Fibroblast of skin of left quadriceps (primary cell): ENCODE measurements around the gene PLAAT5.
"Not testable (repeated sequence)": the region's sequence is repeated elsewhere in the genome, so short reads cannot be mapped to it uniquely, and the experiment has no call there.

Experiments
- DNase-seq, 2 experiments: peaks; one replicate each; pipeline ENCODE4 v3.0.0-alpha.2; 2013; ENCODE audit warnings: low read depth in 2 of 2

Gene PLAAT5, protein sequence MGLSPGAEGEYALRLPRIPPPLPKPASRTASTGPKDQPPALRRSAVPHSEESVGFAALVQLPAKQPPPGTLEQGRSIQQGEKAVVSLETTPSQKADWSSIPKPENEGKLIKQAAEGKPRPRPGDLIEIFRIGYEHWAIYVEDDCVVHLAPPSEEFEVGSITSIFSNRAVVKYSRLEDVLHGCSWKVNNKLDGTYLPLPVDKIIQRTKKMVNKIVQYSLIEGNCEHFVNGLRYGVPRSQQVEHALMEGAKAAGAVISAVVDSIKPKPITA

GRCh38 chr11:63490551-63491239 is at the start of gene PLAAT5:
TSS of gene PLAAT5 (minus strand) at chr11:63491167. CDS start at chr11:63491034, 133 bp downstream.
- no peak for DNase-seq

- peak in 1 of 2 experiments; percentile 8 for DNase-seq
These were observed 46.5 kb upstream of the PLAAT5 start for GRCh38 chr11:63537293-63538101.

GRCh38 chr11:63536669-63537292 is 45.8 kb upstream of the PLAAT5 start, which contains the start of gene PLAAT4:
TSS of gene PLAAT4 (plus strand) at chr11:63536808. CDS start at chr11:63536869, 61 bp downstream.
- DNase-seq = peak in 1 of 2 experiments; percentile 9

DNA sequence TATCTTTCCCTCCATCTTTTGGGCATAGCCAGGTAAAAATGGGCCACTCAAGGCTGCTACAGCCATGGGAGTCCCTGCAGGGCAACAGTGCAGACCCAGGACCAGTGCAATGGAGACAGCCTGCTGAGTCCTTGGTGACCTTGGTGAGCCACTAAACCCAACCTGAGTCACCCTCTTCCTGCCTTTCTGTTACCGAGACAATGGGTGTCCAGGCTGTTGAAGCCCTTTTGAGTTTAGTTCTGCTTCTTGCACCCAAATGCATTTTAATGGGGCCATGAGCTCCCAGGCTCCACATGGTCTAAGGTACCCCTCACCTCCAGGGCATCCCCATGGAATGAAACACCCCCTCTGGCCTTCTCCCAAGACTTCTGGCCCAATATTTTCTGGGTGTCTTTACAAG is 44.8 kb upstream of the PLAAT5 start:
- no peak for DNase-seq

DNA sequence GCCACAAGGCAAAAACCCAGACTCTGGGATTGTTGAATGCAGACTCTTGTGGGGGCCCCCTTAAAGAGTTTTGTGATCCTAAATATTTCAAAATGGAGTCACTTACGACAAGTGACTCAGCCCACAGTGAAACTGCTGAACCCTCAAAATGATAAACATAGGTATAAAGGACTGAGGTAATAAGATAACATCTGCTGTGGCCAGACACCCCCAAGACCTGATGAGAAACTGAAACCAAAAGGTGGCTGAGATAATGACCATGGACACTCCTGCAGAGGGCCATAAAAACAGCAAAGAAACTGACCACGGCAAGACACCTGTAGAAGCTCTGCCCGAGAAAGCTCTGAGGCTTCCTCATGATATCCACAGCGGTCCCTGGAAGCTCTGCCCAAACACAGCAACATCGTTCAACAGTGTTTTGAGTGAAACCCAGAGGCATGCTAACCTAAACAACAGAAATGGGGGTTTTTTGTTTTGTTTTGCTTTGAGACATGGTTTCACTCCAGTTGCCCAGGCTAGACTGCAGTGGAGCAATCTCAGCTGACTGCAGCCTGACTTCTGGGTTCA is 44.0 kb upstream of the PLAAT5 start:
- DNase-seq = no peak

- no peak for DNase-seq
These were observed 43.1 kb upstream of the PLAAT5 start for GRCh38 chr11:63534076-63534475.

- DNase-seq = no peak
These were observed 42.0 kb upstream of the PLAAT5 start for GRCh38 chr11:63532799-63533475.

- no peak for DNase-seq
These were observed 41.1 kb upstream of the PLAAT5 start for GRCh38 chr11:63532117-63532516.

GRCh38 chr11:63531074-63531792 is 40.3 kb upstream of the PLAAT5 start:
- DNase-seq = peak; percentile 45

DNA sequence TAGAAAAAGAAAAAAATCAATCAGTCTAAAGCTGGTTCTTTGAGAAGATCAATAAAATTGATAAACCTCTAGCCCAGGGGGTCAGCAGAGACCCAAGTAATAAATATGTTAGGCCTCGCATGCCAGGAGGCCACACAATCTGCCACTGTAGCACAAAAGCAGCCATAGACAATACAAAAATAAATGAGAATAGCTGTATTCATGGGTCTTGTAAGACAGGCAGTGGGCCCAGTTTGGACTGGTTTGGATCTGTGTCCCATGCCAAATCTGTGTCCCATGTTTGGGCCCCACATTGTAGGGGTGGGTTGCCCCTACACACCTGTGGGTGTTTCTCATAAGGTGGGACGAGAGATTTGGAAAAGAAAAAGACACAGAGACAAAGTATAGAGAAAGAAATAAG is 39.1 kb upstream of the PLAAT5 start:
- DNase-seq = no peak

- not testable (repeated sequence) for DNase-seq
These were observed 38.4 kb upstream of the PLAAT5 start for GRCh38 chr11:63529373-63529772.

DNA sequence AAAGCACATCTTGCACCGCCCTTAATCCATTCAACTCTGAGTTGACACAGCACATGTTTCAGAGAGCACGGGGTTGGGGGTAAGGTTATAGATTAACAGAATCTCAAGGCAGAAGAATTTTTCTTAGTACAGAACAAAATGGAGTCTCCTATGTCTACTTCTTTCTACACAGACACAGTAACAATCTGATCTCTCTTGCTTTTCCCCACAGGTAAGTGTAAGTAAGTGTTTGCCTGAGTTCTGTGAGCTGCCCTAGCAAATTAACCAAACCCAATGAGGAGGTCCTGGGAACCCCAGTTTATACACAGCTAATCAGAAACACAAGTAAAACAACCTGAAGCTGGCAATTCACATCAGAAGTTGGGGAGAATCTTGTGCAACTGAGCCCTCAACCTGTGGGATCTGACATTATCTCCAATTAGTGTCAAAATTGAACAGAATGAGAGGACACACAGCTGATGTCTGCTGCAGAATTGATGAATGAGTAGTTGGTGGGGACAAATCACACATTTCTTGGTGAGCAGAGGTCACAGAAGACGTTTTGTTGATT is 37.8 kb upstream of the PLAAT5 start:
- not testable (repeated sequence) for DNase-seq

DNA sequence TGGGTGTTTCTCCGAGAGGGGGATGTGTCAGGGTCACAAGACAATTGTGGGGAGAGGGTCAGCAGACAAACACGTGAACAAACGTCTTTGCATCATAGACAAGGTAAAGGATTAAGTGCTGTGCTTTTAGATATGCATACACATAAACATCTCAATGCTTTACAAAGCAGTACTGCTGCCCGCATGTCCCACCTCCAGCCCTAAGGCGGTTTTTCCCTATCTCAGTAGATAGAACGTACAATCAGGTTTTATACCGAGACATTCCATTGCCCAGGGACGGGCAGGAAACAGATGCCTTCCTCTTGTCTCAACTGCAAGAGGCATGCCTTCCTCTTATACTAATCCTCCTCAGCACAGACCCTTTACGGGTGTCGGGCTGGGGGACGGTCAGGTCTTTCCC is 37.2 kb upstream of the PLAAT5 start:
- DNase-seq = not testable (repeated sequence)

GRCh38 chr11:63527667-63528066 is 36.7 kb upstream of the PLAAT5 start:
- no peak for DNase-seq

DNA sequence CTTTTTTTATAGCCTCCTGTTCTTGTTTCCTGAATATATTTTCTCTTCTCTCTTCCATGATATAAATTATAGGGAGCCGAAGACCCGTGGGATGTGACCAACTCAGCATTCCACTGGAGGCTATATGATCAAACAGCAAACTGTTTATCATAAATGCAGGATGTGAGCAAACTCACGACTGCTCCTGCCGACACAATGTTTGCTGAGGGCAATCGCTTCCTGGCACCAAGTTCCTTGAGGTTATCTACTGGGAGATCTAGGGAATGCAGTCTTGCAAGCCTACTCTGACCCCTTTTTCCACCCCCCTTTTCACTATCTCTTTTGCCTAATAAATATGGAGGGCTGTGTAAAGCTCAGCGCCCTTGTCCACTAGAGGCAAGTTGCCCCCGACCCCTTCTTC is 32.2 kb upstream of the PLAAT5 start:
- DNase-seq = no peak

DNA sequence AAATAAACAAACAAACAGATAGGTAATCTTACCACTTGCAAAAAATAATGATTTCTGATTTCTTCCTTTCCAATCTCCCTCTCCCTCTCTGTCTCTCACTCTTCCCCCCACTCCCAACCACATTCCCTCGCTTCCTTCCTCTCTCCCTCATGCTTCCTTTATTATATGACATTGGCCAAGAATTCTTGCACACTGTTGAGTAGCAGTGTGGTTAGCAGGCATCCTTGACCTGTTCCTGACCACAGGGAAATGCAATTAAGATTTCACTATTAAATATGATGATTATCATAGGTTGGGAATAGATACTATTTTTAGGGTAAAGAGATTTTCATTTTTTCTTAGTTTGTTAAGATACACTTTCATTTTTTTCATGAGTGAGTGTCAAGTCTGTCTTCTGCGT is 30.9 kb upstream of the PLAAT5 start:
- no peak for DNase-seq

- no peak for DNase-seq
These were observed 29.7 kb upstream of the PLAAT5 start for GRCh38 chr11:63520606-63521170.

- no peak for DNase-seq
These were observed 27.6 kb upstream of the PLAAT5 start for GRCh38 chr11:63518548-63518947.

- DNase-seq = no peak
These were observed 26.2 kb upstream of the PLAAT5 start for GRCh38 chr11:63517156-63517555.

DNA sequence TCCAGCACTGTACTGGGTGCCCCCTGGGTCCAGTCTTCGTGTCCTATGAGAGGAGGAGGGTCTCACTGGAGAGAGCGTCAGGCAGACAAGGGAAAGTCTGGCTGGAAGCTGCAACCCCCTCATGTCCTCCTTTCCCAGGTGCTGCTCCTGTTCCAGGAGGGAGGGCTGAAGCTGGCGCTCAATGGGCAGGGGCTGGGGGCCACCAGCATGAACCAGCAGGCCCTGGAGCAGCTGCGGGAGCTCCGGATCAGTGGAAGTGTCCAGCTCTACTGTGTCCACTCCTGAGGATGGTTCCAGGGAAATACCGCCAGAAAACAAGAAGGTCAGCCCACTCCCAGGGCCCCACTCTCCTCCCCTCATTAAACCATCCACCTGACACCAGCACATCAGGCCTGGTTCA is 25.1 kb upstream of the PLAAT5 start:
- DNase-seq = no peak
